ENCODE measurements around the gene SCAI.
"Not testable (repeated sequence)": the region's sequence is repeated elsewhere in the genome, so short reads cannot be mapped to it uniquely, and the experiment has no call there.

The SCAI gene

GRCh38 chr9:125103021-125103420 lies 40.3 kb downstream of the SCAI start:
- no peak for DNase-seq

GRCh38 chr9:125100822-125101221 lies 42.5 kb downstream of the SCAI start:
- no peak for DNase-seq

GRCh38 chr9:125099816-125100215 lies 43.5 kb downstream of the SCAI start:
- no peak for DNase-seq

- no peak for DNase-seq
These were observed 47.4 kb downstream of the SCAI start for GRCh38 chr9:125095821-125096443.

GRCh38 chr9:125091121-125091520 lies 52.2 kb downstream of the SCAI start:
- peak in 1 of 2 experiments; percentile 27 for DNase-seq

GRCh38 chr9:125089331-125089730 lies 54.0 kb downstream of the SCAI start:
- DNase-seq = no peak

- no peak for DNase-seq
These were observed 54.6 kb downstream of the SCAI start for GRCh38 chr9:125088752-125089151.

- no peak for DNase-seq
These were observed 57.4 kb downstream of the SCAI start for GRCh38 chr9:125085703-125086477.

GRCh38 chr9:125082197-125082596 lies 61.1 kb downstream of the SCAI start:
- DNase-seq = not testable (repeated sequence)

- DNase-seq = not testable (repeated sequence)
These were observed 62.5 kb downstream of the SCAI start for GRCh38 chr9:125080797-125081196.

GRCh38 chr9:125079931-125080330 lies 63.4 kb downstream of the SCAI start:
- DNase-seq = no peak

- DNase-seq = no peak
These were observed 67.3 kb downstream of the SCAI start for GRCh38 chr9:125075997-125076396.

- DNase-seq = no peak
These were observed 68.4 kb downstream of the SCAI start for GRCh38 chr9:125074976-125075375.

- DNase-seq = peak in 1 of 2 experiments; percentile 1
These were observed 76.3 kb downstream of the SCAI start for GRCh38 chr9:125066839-125067619.

- no peak for DNase-seq
These were observed 81.9 kb downstream of the SCAI start for GRCh38 chr9:125061391-125061790.

GRCh38 chr9:125049212-125050049 lies 93.9 kb downstream of the SCAI start:
- DNase-seq = no peak

GRCh38 chr9:125043631-125044030 lies 99.7 kb downstream of the SCAI start:
- DNase-seq = no peak

- no peak for DNase-seq
These were observed 100.2 kb downstream of the SCAI start for GRCh38 chr9:125043148-125043547.

- no peak for DNase-seq
These were observed 105.2 kb downstream of the SCAI start for GRCh38 chr9:125038166-125038565.

- no peak for DNase-seq
These were observed 115.3 kb downstream of the SCAI start for GRCh38 chr9:125028041-125028440.

GRCh38 chr9:125024917-125025316 lies 118.4 kb downstream of the SCAI start:
- DNase-seq = no peak

- DNase-seq = no peak
These were observed 122.3 kb downstream of the SCAI start for GRCh38 chr9:125021069-125021468.

GRCh38 chr9:125015655-125016054 lies 127.7 kb downstream of the SCAI start:
- DNase-seq = not testable (repeated sequence)
